Activated CD4-positive, alpha-beta T cell treated with anti-CD3 and anti-CD28 coated beads, Interleukin-2, Interleukin-4, amounts not matched to agents 100 ng/mL and 50 ng/mL, durations not matched to agents 16 hours and 8 hours (primary cell): Measurements from ENCODE around the gene ZNRF1.
A peak's percentile ranks its signal among the peaks of the same experiment; 100 is the strongest.
"Not testable (repeated sequence)": the region's sequence is repeated elsewhere in the genome, so short reads cannot be mapped to it uniquely, and the experiment has no call there.

Source experiments
- DNase-seq: peaks from one replicate; pipeline ENCODE4 v3.0.0-alpha.2; 2020; ENCODE audit warnings: low spot score

ZNRF1 gene

DNA sequence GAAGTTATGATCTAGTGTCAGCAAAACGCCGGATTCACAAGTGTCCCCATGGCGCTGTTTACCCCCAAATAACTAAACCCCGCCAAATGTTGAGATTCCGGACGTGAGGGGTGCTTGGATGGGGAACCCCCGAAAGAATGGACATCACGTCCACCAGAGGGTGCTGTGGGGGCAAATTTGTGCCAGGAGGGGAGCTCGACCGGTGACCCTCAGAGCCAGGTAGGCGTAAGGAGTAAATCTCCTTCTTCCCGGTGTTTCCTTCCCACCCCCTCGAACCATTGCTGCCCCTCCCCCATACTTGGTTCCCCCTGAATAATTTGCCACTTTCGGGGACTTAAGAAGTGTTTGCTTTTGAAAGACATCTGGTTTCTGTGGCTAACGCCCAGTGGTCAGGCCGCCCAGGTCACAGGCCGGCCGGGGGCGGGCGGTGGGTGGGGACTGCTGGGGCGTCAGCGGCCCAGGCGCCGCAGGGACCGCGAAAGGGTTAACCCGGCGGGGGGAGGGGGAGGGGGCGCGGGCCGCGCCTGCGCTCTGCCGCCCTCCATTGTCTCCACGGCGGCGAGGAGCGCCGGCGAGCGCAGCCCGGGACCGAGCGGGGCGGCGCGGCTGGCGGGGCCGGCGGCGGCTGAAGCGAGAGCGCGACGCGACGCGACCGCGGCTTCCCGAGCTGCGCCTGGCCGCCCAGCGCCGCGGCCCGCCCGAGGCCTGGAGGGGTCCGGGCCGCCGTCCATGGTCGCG lies at the start of gene ZNRF1:
TSS of gene ZNRF1 (plus strand) at position 544 of the 738 bp plus-strand sequence. CDS start 648 bp downstream, outside the sequence.
- peak; percentile 85 for DNase-seq

DNA sequence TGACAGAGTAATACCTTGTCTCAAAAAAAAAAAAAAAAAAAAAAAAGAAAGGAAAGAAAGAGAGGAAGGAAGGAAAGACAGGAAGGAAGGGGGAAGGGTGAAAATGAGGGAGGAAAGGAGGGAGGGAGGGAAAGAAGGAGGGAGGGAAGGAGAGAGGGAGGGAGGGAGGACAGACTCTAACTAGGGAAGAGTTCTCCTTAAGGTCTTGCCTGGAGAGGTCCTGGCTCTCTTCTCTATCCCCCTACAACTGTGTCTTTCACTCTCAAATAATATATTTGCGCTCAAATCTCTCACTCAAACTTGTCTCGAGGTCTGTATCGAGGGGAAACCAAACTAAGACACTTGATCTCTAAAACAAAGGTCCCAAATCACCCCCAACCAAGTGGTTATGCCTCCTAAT lies 49.5 kb upstream of the ZNRF1 start:
- no peak for DNase-seq

DNA sequence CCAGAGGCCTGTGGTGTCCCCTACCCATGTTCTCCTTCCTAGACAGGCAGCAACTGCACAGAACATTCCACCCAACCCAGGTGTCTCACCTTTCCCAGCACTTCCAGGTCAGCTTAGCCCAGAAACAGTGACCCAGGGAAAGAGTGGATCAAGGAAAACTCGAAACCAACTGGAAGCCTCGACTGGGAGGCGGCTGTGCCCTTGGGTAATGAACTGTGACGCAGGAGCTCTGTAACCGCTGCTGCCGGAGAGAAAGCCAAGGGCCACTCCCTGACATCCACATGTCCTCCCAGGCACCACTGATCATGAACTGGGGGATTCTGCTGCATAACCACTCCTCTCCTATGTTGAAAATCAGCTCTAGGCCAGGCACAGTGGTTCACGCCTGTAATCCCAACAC lies 48.3 kb upstream of the ZNRF1 start:
- DNase-seq = no peak

DNA sequence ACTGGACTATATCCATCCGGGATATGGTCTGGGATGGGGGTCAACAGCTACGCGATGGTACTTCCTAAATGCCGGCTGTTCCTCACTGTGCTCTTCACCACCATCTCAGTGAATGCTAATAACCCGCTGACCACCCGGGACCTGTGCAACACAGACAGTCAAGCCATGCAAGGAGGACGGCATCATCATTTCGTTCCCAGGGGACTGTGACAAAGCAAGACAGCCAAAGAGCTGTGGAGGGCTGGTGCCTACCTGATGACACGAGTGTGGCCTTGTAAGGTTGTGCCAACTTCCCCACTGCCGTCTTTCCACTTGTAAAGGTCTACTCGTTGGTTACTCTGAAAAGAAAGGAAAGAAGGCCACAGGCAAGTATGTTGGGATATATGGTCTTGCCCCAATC lies 47.6 kb upstream of the ZNRF1 start:
- DNase-seq = no peak

DNA sequence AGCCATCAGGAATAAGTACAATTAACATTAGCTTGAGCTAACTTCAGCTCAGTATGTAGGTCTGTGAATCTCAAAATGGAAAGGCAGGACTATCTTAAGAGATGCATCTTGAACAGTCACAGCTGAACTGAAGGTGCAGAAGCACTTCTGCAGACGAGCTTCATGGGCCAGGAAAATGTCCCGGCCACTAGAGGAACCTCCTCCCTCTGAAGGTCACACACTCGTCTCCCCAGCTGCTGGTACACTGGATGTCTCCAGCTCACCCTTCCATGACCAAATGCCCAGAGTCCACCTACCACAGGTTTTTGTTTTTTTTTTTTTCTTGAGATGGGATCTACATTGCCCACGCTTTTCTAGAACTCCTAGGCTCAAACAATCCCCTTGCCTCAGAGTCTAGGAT lies 47.1 kb upstream of the ZNRF1 start:
- no peak for DNase-seq

DNA sequence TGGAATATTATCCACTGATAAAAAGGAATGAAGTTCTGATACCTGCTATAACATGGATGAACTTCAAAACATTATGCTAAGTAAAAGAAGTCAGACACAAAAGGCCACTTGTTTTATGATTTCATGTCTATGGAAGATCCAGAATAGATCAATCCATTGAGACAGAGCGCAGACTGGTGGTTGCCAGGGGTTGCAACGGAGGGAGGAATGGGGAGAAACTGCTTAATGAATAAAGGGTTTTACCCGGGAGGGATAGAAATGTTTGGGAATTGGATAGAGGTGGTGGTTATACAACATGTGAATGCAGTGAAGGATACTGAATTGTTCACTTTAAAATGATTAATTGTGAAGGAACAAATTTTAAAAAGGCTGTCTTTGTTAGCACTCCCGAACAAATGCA lies 44.1 kb upstream of the ZNRF1 start:
- no peak for DNase-seq

DNA sequence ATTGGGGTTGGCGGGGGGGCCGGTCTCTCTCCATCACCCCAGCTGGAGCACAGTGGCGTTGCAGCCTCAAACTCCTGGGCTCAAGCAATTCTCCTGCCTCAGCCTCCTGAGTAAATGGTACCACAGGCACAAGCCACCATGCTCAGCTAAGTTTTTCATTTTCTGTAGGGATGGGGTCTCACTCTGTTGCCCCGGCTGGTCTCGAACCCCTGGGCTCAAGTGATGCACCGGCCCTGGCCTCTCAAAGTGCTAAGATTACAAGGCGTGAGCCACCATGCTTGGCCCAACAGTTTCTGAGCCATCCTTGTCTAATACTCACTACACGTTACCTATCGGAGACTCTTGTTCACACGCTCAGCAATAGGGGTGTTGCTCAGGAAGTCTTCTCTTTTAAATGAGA lies 25.5 kb upstream of the ZNRF1 start:
- no peak for DNase-seq

DNA sequence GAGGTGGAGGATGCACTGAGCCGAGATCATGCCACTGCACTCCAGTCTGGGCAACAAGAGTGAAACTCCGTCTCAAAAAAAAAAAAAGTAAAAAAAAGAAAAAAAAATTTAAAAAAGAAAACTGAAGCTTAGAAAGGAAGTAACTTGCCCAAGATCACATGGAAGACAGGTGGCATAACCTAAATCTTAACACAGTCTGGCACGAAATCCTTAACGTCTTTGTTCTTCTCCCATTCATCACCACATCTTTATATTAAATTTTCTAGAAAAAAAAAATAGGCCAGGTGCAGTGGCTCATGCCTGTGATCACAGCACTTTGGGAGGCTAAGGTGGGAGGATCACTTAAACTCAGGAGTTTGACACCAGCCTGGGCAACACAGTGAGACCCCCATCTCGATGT lies 23.2 kb upstream of the ZNRF1 start:
- DNase-seq = no peak

DNA sequence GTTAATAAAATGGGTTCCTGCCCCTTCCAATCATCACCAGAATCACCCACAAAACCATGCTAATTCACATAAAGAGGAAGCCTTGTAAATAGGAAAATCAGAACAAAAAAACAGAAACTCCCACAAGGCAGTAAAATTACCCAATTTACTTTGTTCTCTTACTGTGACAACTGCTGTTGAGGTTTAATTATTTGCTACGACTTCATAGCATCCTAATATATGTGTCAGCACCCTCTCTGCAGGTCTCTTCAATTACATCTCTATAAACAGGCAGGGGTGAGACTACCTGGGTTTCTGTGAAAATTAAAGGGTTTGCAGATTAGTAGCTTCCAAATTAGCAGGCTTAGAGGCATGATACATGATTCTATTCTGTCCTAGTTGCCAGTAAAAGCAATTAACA lies 16.6 kb upstream of the ZNRF1 start:
- DNase-seq = no peak

DNA sequence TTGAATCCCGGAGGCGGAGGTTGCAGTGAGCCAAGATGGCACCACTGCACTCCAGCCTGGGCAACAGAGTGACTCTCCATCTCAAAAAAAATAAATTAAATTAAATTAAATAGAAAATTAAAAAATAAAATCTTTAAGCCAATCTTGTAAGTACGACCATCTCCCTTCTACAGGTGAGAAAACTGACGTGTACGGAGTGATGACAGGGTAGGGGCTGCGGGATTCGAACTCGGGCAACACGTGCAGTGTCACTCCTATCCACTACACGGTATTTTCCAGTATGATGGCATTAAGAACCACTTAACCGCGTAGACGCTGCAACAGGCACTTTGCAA lies 14.7 kb upstream of the ZNRF1 start:
- DNase-seq = no peak

DNA sequence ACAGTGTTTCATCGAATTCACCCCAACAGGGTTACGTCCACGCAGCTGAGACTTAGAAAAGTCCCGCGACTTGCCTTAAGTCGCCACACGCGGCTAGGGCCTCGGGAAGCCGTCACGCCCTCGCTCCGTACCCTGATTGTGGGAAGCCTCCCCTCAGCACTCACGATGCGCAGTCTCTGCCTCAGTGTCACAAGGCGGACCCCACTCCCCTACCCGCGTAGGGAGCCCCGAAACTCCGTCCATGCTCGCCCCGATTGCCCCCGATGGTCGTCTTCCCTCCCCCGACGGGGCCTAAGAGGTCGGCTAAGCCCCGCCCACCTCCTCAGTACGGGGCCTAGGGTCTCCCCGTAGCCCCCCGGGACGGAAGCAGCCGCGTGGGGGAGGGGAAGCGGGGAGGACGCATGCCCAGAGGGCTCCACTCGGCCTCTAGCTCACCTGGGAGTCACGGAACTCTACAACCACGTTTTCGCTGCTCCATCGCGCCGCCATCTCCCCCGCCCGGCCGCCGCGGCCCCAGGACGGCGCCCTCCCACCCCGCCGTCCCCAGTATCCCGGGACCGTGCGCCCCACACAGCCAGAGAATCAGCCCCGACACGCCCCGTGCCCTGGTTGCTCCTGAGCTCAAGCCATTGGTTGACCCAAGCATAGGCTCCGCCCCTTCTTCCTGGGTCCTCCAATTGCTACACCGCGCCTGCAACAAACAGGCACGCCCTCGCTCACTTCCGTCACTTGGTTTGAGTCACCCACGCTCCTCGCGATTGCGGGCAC lies 14.1 kb upstream of the ZNRF1 start, which contains the start of gene WDR59:
TSS of gene WDR59 (minus strand) at position 595 of the 768 bp plus-strand sequence. CDS start at position 489, 106 bp downstream.
- DNase-seq = peak; percentile 100

DNA sequence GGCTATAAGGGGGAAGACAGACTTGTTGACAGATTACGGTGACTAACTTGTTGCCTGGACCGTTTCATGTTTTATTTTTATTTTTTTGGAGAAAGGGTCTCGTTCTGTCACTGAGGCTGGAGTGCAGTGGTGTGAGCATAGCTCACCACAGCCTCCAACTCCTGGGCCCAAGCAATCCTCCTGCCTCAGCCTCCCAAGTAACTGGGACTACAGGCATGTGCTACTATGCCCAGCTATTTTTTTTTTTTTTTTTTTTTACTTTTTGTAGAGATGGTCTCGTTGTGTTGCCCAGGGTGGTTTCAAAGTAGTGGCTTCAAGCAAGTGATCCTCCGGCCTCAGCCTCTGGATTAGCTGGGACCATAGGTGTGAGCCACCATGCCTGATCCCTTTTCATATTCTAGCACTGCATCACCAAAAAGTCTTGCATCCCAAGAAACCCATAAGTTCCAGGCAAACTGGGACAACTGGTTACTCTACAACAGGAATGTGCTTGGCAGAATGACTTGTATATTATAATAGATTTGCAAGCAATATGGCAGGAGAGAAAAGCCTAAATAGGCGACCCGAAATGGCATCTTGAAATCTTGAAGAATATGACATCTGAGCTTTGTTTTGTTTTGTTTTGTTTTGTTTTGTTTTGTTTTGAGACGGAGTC lies 11.7 kb upstream of the ZNRF1 start:
- no peak for DNase-seq

DNA sequence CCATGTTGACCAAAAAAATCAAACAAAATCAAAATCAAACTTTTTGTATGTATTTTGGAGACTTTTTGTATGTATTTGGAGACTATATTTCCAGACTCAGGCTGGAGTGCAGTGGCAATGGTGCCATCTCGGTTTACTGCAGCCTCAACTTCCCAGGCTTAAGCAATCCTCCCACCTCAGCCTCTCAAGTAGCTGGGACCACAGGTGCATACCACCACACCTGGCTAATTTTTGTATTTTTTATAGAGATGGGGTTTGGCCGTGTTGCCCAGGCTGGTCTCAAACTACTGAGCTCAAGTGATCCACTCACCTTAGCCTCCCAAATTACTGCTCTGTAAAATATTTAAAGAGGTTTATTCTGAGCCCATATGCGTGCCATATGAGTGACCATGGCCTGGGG lies 9.0 kb upstream of the ZNRF1 start:
- not testable (repeated sequence) for DNase-seq

DNA sequence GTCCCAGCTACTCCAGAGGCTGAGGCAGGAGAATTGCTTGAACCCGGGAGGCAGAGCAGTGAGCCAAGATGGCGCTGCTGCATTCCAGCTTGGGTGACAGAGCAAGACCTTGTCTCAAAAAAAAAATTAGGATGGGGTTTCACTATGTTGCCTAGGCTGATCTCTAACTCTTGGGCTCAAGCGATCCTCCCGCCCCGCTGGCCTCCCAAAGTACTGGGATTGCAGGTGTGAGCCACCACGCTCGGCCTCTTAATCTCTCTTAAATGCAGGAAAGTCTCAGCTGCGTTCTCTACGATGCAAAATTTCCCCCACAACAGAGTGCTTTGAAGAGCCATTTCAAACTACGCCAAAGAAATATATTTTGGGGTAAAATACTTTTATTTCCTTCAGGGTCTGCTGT lies 8.0 kb upstream of the ZNRF1 start:
- no peak for DNase-seq

DNA sequence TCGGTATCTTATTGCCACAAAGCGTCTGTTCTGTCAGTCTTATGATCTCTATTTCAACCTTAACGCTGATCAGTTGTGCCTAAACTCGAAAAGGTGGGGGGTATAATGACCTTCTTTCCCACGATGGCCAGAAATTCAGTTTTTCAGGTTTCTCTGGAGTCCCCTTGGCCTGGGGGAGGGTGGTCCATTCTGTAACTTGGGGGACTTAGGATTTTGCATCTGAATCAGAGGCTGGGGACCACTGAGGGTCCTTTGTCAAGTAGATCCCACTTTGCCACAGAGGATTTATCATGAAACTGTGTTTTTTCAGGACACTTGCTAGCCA lies 7.6 kb upstream of the ZNRF1 start:
- no peak for DNase-seq

DNA sequence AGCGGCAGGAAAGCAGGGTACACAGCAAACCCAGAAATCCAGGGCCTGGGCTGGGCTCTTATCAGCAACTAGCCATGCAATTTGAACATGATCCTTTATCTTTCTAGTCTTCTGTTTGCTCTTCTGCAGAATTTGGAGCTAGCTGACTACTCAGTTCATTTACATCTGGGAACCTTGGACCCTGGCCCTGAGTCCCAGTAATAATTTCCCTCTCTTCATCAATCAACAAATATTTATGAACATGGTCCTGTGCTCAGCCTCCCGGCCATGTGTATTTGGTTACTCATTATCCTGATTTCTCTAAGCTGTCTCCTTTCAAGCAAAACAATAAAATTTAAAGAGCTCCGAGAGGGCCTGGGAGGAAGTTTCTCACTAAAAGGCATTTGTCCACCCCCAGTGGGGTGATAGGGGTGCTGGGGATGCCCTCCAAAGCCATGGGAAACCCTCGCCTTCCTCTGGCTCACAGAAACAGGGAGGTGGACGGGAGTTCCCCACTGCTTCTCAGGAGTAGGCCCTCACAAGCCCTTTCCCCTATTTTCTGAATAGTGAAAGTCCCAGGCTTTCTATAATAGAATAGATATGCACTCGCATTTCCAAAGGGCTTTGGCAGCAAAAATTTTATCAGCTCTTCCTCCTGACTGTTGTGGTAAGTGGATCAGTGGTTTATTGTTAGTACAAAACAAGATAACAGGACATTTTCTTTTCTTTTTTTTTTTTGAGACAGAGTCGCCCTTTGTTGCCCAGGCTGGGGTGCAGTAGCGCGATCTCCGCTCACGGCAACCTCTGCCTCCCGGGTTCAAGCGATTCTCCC lies 7.0 kb upstream of the ZNRF1 start:
- no peak for DNase-seq

DNA sequence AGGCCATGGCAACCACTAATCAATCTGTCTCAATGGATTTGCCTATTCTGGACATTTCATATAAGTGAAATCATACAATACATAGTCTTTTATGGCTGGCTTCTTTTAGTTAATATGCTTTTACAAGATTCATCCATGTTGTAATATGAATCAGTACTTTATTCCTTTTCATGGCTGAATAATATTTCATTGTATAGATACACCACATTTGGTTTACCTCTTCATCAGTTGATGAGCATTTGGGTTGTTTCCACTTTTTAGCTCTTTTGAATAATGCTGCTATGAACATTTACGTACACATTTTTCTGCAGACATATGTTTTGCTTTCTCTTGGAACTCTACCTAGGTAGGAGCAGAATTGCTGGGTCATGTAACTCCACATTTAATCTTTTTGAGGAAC lies 2.8 kb upstream of the ZNRF1 start:
- DNase-seq = no peak

DNA sequence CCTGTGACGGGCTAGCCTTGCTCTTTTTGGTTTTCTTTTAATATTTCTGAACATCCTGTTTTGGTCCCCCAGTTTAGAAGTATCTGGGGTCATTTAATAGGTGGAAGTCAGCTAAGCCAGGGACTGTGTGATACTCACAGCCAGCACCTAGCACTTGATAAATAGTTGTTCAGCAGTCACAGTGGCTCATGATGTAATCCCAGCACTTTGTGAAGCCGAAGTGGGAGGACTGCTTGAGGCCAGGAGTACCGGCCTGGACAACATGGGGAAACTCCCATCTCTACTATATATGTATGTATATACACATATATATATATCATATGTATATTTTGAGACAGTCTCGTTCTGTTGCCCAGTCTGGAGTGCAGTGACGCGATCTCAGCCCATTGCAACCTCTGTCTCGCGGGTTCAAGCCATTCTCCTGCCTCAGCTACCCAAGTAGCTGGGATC lies 1.8 kb upstream of the ZNRF1 start:
- DNase-seq = no peak

DNA sequence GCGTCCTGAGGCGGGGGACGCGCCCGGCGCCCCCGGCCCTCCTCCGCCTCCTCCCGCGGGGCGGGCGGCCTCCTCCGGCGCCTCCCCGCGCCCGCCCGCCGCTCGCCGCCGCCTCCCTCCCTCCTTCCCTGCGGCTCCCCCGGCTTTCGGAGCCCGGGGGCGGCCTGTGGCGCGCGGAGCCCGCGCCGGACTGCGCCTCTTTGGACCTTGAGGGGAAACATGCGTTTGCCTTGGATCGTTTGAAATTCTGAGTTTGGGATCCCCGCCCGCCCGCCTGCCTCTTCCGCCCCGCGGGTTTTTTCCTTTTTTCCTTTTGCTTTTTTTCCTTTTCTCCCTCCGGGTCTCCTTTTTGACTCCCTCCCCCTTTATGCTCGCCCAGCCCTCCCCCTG lies 390 bp downstream of the ZNRF1 start:
- DNase-seq = no peak

DNA sequence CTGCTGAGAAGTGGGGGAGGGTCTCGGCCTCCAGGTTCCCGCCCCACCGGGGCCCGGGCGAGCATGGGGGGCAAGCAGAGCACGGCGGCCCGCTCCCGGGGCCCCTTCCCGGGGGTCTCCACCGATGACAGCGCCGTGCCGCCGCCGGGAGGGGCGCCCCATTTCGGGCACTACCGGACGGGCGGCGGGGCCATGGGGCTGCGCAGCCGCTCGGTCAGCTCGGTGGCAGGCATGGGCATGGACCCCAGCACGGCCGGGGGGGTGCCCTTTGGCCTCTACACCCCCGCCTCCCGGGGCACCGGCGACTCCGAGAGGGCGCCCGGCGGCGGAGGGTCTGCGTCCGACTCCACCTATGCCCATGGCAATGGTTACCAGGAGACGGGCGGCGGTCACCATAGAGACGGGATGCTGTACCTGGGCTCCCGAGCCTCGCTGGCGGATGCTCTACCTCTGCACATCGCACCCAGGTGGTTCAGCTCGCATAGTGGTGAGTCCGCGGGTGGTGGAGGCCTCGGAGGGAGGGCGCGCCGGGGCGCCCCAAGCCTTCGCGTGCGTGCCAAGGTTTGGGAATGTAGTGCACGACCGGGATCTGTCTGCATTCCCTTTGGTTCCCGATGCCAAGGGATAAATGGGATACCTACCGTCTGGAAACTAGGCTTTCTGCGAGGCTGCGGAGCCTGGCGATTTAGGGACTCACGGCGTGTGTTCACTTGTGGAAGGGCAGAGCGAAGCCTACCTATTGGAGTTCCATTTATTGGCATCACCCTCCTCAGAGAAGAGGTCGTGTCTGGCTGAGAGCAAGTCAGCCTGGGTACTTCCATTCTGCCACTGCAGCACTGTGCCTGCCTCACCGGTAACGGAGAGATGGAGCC lies 1.0 kb downstream of the ZNRF1 start:
- DNase-seq = peak; percentile 60

DNA sequence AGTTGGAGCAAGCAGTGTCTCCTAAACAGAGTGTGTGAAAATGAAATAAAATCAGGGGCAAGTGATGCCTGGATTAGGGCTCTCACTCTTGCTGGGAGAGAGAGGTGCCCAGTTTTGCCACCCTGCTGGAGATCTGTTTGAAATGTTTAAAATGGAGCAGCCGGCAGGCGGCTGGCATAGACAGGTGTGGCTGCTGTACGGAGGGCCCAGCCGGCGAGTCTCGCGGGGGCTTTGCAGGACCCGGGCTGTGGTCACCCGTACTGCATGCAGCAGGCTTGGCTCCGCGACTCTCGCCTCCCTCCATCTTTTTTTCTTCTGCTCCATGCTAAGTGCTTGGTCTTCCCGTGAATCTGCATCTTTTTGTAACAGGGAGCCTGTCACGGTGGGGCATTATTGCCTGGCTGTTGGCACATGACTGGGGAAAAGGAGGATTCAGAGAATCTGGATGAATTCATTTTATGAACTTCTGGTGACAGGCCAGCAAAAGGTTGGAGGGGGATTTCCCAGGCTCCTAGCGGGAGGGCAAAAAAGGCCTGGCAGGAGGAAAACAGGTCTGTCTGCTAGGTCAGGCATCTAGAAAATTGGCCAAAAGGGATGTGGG lies 1.8 kb downstream of the ZNRF1 start:
- DNase-seq = no peak
